PC-3 (cell line): ENCODE measurements around the gene NR2F2.

ENCODE experiments used
- CTCF ChIP-seq: fragments of 300-600 bp; sonication (generic); conservative IDR thresholded peaks from 2 replicates; pipeline ENCODE4 v1.5.1; 2017; ENCODE audit warnings: antibody characterized with exemption, low read depth, mild to moderate bottlenecking, low read length
- EZH2phosphoT487 ChIP-seq: fragments of 300-600 bp; sonication (generic); IDR thresholded peaks from 2 replicates; pipeline ENCODE4 v1.6.1; 2018; ENCODE audit warnings: mild to moderate bottlenecking, antibody characterized with exemption, low read length, borderline replicate concordance

- TF ChIP-seq CTCF (no peak), EZH2phosphoT487 (no peak)
These were observed 5.7 kb downstream of the NR2F2 start for GRCh38 chr15:96336108-96336595.
